MCF 10A (cell line): Measurements from ENCODE around the gene SHROOM3. TPM values are rescaled to one million over a fixed set of nuclear protein-coding genes. Genes with fewer than 3 reads are reported as not detected.

Source experiments
- BruUV-seq: library from RNA; stranded (reverse); fragments of 400-500 nt; replicated peaks from 2 replicates; lab custom pipeline; 2021; lab: Mats Ljungman, UMichigan
- CTCF ChIA-PET: fragments of 300-600 bp; sonication (Branson Sonifier 250); formaldehyde crosslinking; extraction: SDS; loops from one replicate; lab custom pipeline; 2021; ENCODE audit warnings: antibody characterized with exemption, inconsistent platforms; lab: Yijun Ruan, JAX
- POLR2A ChIA-PET: fragments of 300-600, 350-650 bp; sonication (Branson Sonifier 250); formaldehyde crosslinking; extraction: SDS; loops from one replicate; lab custom pipeline; 2020; ENCODE audit warnings: antibody characterized with exemption, inconsistent platforms; lab: Yijun Ruan, JAX
- DNase-seq: peaks from one replicate; pipeline ENCODE4 v3.0.0-alpha.2; 2018; ENCODE audit not compliant: unreplicated experiment
- H3K27ac Mint-ChIP-seq: one replicate; pipeline ENCODE4 v1.8.0; 2022; ENCODE audit warnings: mild to moderate bottlenecking, low read depth, mixed read lengths; ENCODE audit not compliant: unreplicated experiment
- H3K27me3 Mint-ChIP-seq: one replicate; pipeline ENCODE4 v1.8.0; 2022; ENCODE audit warnings: mixed read lengths; ENCODE audit not compliant: insufficient read depth, unreplicated experiment
- H3K36me3 Mint-ChIP-seq: one replicate; pipeline ENCODE4 v1.8.0; 2022; ENCODE audit warnings: mild to moderate bottlenecking, moderate library complexity, mixed read lengths; ENCODE audit not compliant: insufficient read depth, unreplicated experiment
- H3K4me1 Mint-ChIP-seq: one replicate; pipeline ENCODE4 v1.8.0; 2022; ENCODE audit warnings: mixed read lengths; ENCODE audit not compliant: insufficient read depth, unreplicated experiment
- H3K4me3 Mint-ChIP-seq: one replicate; pipeline ENCODE4 v1.8.0; 2022; ENCODE audit warnings: mild to moderate bottlenecking, moderate library complexity, mixed read lengths; ENCODE audit not compliant: unreplicated experiment
- H3K9me3 Mint-ChIP-seq: one replicate; pipeline ENCODE4 v1.8.0; 2022; ENCODE audit warnings: mixed read lengths; ENCODE audit not compliant: unreplicated experiment
- CTCF ChIP-seq: fragments of 200-600 bp; IDR thresholded peaks from one replicate; pipeline ENCODE4 v1.8.0; 2022; ENCODE audit warnings: antibody characterized with exemption, mild to moderate bottlenecking; ENCODE audit not compliant: unreplicated experiment
- intact Hi-C: fragments of 100-400 bp; cut with micrococcal nuclease; formaldehyde crosslinking; loops from 2 replicates; pipeline ENCODE4 v1.14.1; 2022
- total RNA-seq: library from RNA; stranded (reverse); gene quantifications from 2 replicates; pipeline ENCODE4 v1.2.3, GENCODE V29; 2022

The SHROOM3 gene
- total RNA-seq, 1 experiment from 2014 or later, result 20.7 TPM

DNA sequence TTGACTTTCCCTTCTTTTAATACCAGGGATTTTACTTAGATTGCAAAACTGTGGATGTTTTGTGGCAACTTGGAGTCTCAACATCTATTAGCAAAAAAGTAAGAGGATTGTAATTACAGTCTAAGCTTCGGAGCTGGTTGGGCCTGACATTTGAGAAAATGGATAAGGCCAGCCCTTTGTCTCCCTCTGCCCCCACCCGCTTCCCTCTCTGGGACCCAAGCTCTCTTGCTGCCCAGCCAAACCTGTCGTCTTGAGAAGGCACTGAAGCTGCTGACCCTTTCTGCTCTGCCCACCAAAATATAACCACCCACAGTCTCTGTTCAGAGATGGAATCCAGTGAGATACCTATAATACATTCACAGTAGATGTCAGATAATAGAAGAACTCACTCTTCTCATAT lies 49.6 kb downstream of the SHROOM3 start:
- TF ChIP-seq CTCF, result no peak
- H3K36me3 Mint-ChIP-seq, result peaks cover 4% of the 10 kb centered on the region

DNA sequence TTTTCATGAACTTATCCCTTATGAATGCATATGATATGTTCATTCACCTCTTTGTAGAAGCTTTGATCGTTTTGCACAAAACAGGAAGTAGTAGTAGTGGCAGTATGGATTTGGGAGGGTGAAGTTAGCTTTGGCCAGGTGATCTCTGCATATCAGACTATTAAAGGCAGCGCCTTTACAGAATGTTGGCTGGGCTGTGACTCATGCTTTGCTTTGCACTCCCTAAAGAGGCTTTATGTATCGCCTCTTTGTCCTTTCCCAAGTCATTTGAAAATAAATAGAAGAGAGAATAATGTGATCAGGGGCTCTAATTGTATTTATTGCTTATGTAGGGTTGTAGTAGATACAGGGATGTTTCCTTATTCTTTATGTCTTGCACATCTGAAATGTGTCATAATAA lies 50.4 kb downstream of the SHROOM3 start:
- peak; percentile 39 for DNase-seq
- H3K27ac Mint-ChIP-seq, result no peak overlapping the region
- H3K36me3 Mint-ChIP-seq, result peaks cover 5% of the 10 kb centered on the region
- intact Hi-C loops, result no loop called here
- no peak overlapping the region for H3K4me3 Mint-ChIP-seq
- H3K9me3 Mint-ChIP-seq, result peaks cover 14% of the 10 kb centered on the region
- CTCF ChIA-PET, result interaction anchor here (0.7 to 1.7 kb wide), 6 partner anchors 14 to 733 kb away, joined by 3 to 9 read pairs (median 4); partner anchors contain the start of gene SHROOM3
- no peaks in the 10 kb centered on the region for H3K27me3 Mint-ChIP-seq
- POLR2A ChIA-PET, result interaction anchor here (0.6 to 1.7 kb wide), 5 partner anchors 13 to 310 kb away, joined by 3 to 5 read pairs (median 4); partner anchors contain the start of gene SHROOM3
- H3K4me1 Mint-ChIP-seq, result peaks cover 21% of the 10 kb centered on the region
- BruUV-seq, result no TSS peak
- no peak for TF ChIP-seq CTCF

More for the DNA sequence above, 49.6 kb downstream of the SHROOM3 start:
- Mint-ChIP-seq H3K9me3 (peaks cover 21% of the 10 kb centered on the region), H3K4me3 (no peak overlapping the region), H3K4me1 (peaks cover 18% of the 10 kb centered on the region), H3K27me3 (no peaks in the 10 kb centered on the region), H3K27ac (no peak overlapping the region)
- ChIA-PET POLR2A (interaction anchor here (0.7 to 1.7 kb wide), 4 partner anchors 15 to 873 kb away, joined by 3 to 5 read pairs (median 4); partner anchors contain the start of gene SHROOM3), CTCF (interaction anchor here (0.7 to 1.7 kb wide), 5 partner anchors 20 to 304 kb away, joined by 3 to 9 read pairs (median 4); partner anchors contain the start of gene SHROOM3)
- DNase-seq, result no peak
- intact Hi-C loops, result no loop called here
- no TSS peak for BruUV-seq

DNA sequence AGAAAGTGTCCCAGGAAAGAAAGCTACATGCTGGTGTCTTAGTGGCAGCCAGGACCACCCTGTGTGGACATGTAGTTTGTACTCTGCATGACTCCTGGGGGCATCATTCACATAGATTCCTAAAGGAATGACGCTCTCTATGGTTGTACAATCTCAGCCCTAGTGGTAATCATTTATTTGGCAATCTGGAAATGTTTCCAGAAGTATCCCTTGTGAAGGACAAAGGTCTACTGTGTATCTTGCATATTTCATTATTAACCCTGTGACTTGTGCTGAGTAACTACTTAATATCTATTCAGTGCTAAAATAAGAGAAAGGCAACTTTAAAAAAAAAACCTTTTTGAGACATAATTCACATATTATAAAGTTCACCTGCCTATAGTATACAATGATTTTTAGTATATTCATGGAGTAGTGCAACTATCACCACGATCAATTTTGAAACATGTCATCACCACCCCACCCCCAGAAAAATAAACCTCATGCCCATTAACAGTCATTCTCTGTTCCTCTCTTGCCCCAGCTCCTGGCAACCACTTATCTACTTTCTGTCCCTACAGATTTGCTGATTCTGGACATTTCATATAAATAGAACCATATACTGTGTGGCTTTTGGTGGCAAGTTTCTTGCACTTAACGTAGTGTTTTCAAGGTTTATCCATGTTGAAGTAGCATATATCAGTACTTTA lies 51.7 kb downstream of the SHROOM3 start:
- no TSS peak for BruUV-seq
- POLR2A ChIA-PET, result no interaction called here
- Mint-ChIP-seq H3K9me3 (peaks cover 7% of the 10 kb centered on the region), H3K4me1 (peaks cover 21% of the 10 kb centered on the region), H3K4me3 (no peak overlapping the region), H3K36me3 (peaks cover 5% of the 10 kb centered on the region), H3K27me3 (no peaks in the 10 kb centered on the region), H3K27ac (no peak overlapping the region)
- intact Hi-C loops, result no loop called here
- no peak for TF ChIP-seq CTCF
- CTCF ChIA-PET, result no interaction called here
- DNase-seq, result no peak

DNA sequence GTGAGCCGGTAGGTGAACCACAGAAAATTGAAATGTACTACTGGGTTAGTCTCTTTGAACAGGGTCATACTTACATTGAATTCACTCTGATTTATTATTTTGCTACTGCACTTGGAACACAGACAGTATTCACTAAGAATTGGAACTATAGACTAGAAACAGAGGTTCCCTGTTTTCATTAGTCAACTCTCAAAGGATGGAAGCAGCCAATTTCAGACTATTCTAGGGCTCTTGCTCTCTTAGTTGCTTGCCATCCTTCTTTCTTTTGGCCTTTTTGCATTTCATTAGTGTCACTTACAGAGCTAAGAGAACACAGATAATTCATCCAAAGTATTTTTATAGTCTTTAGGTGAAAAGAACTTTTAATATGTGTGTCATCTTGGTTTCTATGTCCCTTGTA lies 52.6 kb downstream of the SHROOM3 start:
- BruUV-seq, result no TSS peak
- H3K27me3 Mint-ChIP-seq, result no peaks in the 10 kb centered on the region
- H3K36me3 Mint-ChIP-seq, result peaks cover 5% of the 10 kb centered on the region
- no peaks in the 10 kb centered on the region for H3K9me3 Mint-ChIP-seq
- no peak overlapping the region for H3K4me3 Mint-ChIP-seq
- no peak for DNase-seq
- H3K4me1 Mint-ChIP-seq, result peaks cover 21% of the 10 kb centered on the region
- TF ChIP-seq CTCF, result no peak
- CTCF ChIA-PET, result interaction anchor here (1.3 kb wide), 1 partner anchor 17 kb away, joined by 4 read pairs; no protein-coding TSS in a partner anchor
- POLR2A ChIA-PET, result interaction anchor here (0.8 kb wide), 1 partner anchor 11 kb away, joined by 3 read pairs; no protein-coding TSS in a partner anchor
- intact Hi-C loops, result no loop called here
- H3K27ac Mint-ChIP-seq, result no peak overlapping the region
